A673 (cell line): ENCODE measurements around the gene GAS2L3. TPM values are rescaled to one million over a fixed set of nuclear protein-coding genes. Genes with fewer than 3 reads are reported as not detected.
A peak's percentile ranks its signal among the peaks of the same experiment; 100 is the strongest.

Experiments
- BruUV-seq: library from RNA; stranded (reverse); fragments of 400-500 nt; replicated peaks from 2 replicates; lab custom pipeline; 2021; lab: Mats Ljungman, UMichigan
- CTCF ChIA-PET: fragments of 300-600 bp; sonication (Branson Sonifier 250); formaldehyde crosslinking; loops from one replicate; lab custom pipeline; 2022; ENCODE audit warnings: antibody characterized with exemption; lab: Charles Lee
- POLR2A ChIA-PET: fragments of 300-600 bp; sonication (Branson Sonifier 250); formaldehyde crosslinking; loops from one replicate; lab custom pipeline; 2022; ENCODE audit warnings: antibody characterized with exemption; ENCODE audit not compliant: low non-redundant PET; lab: Charles Lee
- DNase-seq: peaks from one replicate; pipeline ENCODE4 v3.0.0-alpha.2; 2015; ENCODE audit warnings: low spot score
- H3K27ac ChIP-seq: fragments of 200-600 bp; sonication (generic); 2 replicates; pipeline ENCODE4 v1.5.1; 2016; ENCODE audit warnings: mixed run types, low read depth, mild to moderate bottlenecking, mixed read lengths, antibody characterized with exemption, low read length; ENCODE audit not compliant: poor library complexity, severe bottlenecking
- H3K27me3 ChIP-seq: fragments of 200-600 bp; sonication (generic); replicated peaks from 2 replicates; pipeline ENCODE4 v1.6.1; 2017; ENCODE audit warnings: mixed run types, low read depth, mild to moderate bottlenecking, mixed read lengths, antibody characterized with exemption, low read length; ENCODE audit not compliant: insufficient read depth, poor library complexity
- H3K36me3 ChIP-seq: fragments of 200-600 bp; sonication (generic); 2 replicates; pipeline ENCODE4 v1.6.1; 2016; ENCODE audit warnings: mixed run types, mild to moderate bottlenecking, mixed read lengths, antibody characterized with exemption, low read length; ENCODE audit not compliant: insufficient read depth, poor library complexity, severe bottlenecking
- H3K4me1 ChIP-seq: fragments of 200-600 bp; sonication (generic); 2 replicates; pipeline ENCODE4 v1.6.1; 2017; ENCODE audit warnings: mixed run types, mild to moderate bottlenecking, mixed read lengths, antibody characterized with exemption, low read length; ENCODE audit not compliant: insufficient read depth, poor library complexity, severe bottlenecking
- H3K4me3 ChIP-seq: fragments of 200-600 bp; sonication (generic); 2 replicates; pipeline ENCODE4 v1.5.1; 2016; ENCODE audit warnings: low read depth, mixed run types, mild to moderate bottlenecking, mixed read lengths, low read length; ENCODE audit not compliant: poor library complexity, severe bottlenecking
- H3K9me3 ChIP-seq: fragments of 200-600 bp; sonication (generic); 2 replicates; pipeline ENCODE4 v1.6.1; 2016; ENCODE audit warnings: mixed run types, low read depth, mild to moderate bottlenecking, mixed read lengths, antibody characterized with exemption, low read length; ENCODE audit not compliant: poor library complexity, severe bottlenecking
- EZH2 ChIP-seq: fragments of 200-600 bp; sonication (generic); IDR thresholded peaks from 2 replicates; pipeline ENCODE4 v1.6.1; 2017; ENCODE audit warnings: borderline replicate concordance, low read depth, mild to moderate bottlenecking, mixed read lengths, antibody characterized with exemption, low read length; ENCODE audit not compliant: poor library complexity, severe bottlenecking
- intact Hi-C: fragments of 100-400 bp; cut with micrococcal nuclease; formaldehyde crosslinking; loops from one replicate; pipeline ENCODE4 v1.10.0; 2022; ENCODE audit not compliant: unreplicated experiment
- total RNA-seq: library from RNA; stranded (reverse); gene quantifications from 2 replicates; pipeline ENCODE4 v1.2.3, GENCODE V29; 2021
- TF ChIP-seq, protein P1 (sequence below): fragments of 300-800, 200-600 bp; sonication (generic); conservative IDR thresholded peaks from 2 replicates; pipeline ENCODE4 v1.5.1; 2017; ENCODE audit warnings: low read depth, mild to moderate bottlenecking, antibody characterized with exemption, low read length, moderate library complexity, mixed read lengths

GAS2L3 gene
- total RNA-seq, 1 experiment from 2014 or later, result 44.8 TPM

DNA sequence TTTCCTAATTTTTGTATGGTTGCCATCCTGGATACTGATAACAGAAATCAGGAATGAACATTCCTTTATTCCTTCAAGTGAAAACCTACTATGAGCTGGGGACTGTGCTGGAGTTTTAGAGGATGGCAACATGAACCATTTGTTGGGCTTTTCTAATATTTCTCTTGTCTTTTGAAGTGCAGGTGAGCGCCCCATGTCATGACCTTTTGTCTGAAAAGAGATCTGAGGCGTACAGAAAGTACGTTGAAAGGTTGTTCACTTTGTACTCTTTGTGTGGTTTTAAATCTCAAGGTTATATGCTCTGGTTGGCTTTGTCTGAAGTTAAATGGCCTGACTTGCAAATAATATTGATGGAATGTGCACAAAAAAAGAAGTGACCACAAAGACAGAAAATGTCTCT lies 79.0 kb downstream of the GAS2L3 start:
- ChIA-PET POLR2A (no interaction called here), CTCF (no interaction called here)
- no peak overlapping the region for H3K27ac ChIP-seq
- H3K4me1 ChIP-seq, result peaks cover 7% of the 10 kb centered on the region
- no peak overlapping the region for H3K4me3 ChIP-seq
- TF ChIP-seq, protein P1, sequence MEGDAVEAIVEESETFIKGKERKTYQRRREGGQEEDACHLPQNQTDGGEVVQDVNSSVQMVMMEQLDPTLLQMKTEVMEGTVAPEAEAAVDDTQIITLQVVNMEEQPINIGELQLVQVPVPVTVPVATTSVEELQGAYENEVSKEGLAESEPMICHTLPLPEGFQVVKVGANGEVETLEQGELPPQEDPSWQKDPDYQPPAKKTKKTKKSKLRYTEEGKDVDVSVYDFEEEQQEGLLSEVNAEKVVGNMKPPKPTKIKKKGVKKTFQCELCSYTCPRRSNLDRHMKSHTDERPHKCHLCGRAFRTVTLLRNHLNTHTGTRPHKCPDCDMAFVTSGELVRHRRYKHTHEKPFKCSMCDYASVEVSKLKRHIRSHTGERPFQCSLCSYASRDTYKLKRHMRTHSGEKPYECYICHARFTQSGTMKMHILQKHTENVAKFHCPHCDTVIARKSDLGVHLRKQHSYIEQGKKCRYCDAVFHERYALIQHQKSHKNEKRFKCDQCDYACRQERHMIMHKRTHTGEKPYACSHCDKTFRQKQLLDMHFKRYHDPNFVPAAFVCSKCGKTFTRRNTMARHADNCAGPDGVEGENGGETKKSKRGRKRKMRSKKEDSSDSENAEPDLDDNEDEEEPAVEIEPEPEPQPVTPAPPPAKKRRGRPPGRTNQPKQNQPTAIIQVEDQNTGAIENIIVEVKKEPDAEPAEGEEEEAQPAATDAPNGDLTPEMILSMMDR, result no peak
- TF ChIP-seq EZH2, result no peak
- intact Hi-C loops, result no loop called here
- H3K36me3 ChIP-seq, result no peaks in the 10 kb centered on the region
- H3K27me3 ChIP-seq, result no peaks in the 10 kb centered on the region
- no peaks in the 10 kb centered on the region for H3K9me3 ChIP-seq
- BruUV-seq, result no TSS peak
- no peak for DNase-seq

DNA sequence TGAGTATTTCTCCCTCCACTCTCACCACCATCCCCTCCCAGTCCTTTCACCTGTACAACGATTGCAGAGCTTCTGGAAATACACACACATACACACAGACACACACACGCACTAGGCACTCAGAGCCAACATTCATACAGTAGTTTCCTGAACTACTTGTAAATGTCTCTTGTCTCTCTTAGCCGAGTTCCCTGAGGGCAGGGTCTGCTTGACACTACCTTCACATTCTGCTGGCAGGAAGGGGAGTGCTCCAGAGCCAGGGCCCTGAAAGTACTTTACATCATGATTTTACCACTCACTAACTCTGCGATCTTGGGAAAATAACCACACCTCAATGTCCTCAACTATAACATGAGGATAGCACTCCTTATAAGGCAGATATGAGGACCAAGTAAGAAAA lies 82.7 kb downstream of the GAS2L3 start:
- Histone ChIP-seq H3K27ac (no peak overlapping the region), H3K36me3 (no peaks in the 10 kb centered on the region), H3K9me3 (no peaks in the 10 kb centered on the region), H3K4me3 (no peak overlapping the region), H3K4me1 (peaks cover 7% of the 10 kb centered on the region), H3K27me3 (no peaks in the 10 kb centered on the region)
- intact Hi-C loops, result no loop called here
- CTCF ChIA-PET, result no interaction called here
- POLR2A ChIA-PET, result no interaction called here
- no peak for TF ChIP-seq EZH2
- TF ChIP-seq, protein P1, result no peak
- BruUV-seq, result no TSS peak
- no peak for DNase-seq

DNA sequence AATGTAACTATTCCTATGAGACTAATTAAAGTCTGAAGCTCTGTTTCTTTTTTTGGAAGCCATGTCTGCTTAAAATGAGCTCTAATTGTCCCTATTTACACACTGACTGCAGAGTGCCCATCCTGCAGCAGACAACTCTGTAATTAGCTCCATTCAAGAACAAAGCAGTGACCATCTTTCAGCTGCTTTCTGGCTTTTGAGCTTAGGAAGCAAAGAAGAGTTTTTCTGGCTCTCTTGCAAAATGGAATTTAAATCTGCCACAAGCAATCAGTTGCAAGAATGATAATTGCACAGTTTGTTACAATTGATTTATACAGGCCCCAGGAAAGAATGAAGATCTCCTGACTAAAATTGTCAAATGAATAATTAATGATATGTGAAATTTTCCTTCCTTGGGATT lies 83.4 kb downstream of the GAS2L3 start:
- Histone ChIP-seq H3K4me3 (no peak overlapping the region), H3K36me3 (no peaks in the 10 kb centered on the region), H3K27me3 (no peaks in the 10 kb centered on the region), H3K9me3 (no peaks in the 10 kb centered on the region), H3K27ac (no peak overlapping the region), H3K4me1 (peaks cover 7% of the 10 kb centered on the region)
- no peak for TF ChIP-seq EZH2
- TF ChIP-seq, protein P1, result no peak
- ChIA-PET POLR2A (no interaction called here), CTCF (no interaction called here)
- intact Hi-C loops, result no loop called here
- peak; percentile 58 for DNase-seq
- BruUV-seq, result no TSS peak
